Sigmoid colon (tissue), 7 donors: ENCODE results near the gene GJD2. TPM values are rescaled to one million over a fixed set of nuclear protein-coding genes. Genes with fewer than 3 reads are reported as not detected.

Experiments used
- DNase-seq: peaks from one replicate; pipeline ENCODE4 v3.0.0-alpha.2; 2019
- H3K27ac ChIP-seq, 4 donors: fragments of 200-600 bp; sonication (generic); one replicate each; pipeline ENCODE4 v1.5.1; 2016 to 2019; ENCODE audit warnings: mild to moderate bottlenecking in 1 of 4
- H3K27me3 ChIP-seq, 3 donors: fragments of 200-600 bp; sonication (generic); one replicate each; pipeline ENCODE4 v1.5.1; 2019; ENCODE audit warnings: mild to moderate bottlenecking in 1 of 3
- H3K36me3 ChIP-seq, 4 donors: fragments of 200-600 bp; sonication (generic); one replicate each; pipeline ENCODE4 v1.5.1; 2016 to 2019
- H3K4me1 ChIP-seq, 4 donors: fragments of 200-600 bp; sonication (generic); one replicate each; pipeline ENCODE4 v1.5.1; 2017 to 2019
- H3K4me3 ChIP-seq, 4 donors: fragments of 200-600 bp; sonication (generic); one replicate each; pipeline ENCODE4 v1.5.1; 2017 to 2019; ENCODE audit warnings: mild to moderate bottlenecking in 2 of 4, moderate library complexity in 1 of 4
- H3K9me3 ChIP-seq, 4 donors: fragments of 200-600 bp in 3 of 4; sonication (generic) in 3 of 4; one replicate each; pipeline versions ENCODE4 v1.5.1 to v1.6.1; 2013 to 2019
- CTCF ChIP-seq, 4 experiments: fragments of 450-650 bp in 3 of 4; fragments of 200-600 bp in 1 of 4; IDR thresholded peaks; one replicate each; pipeline ENCODE4 v1.5.1; 2016 to 2019; ENCODE audit warnings: antibody characterized with exemption in 4 of 4, mild to moderate bottlenecking in 3 of 4, moderate library complexity in 2 of 4
- EP300 ChIP-seq, 4 donors: sonication (generic); formaldehyde crosslinking; IDR thresholded peaks; one replicate each; pipeline ENCODE4 v1.6.1; 2017; ENCODE audit warnings: antibody characterized with exemption in 4 of 4
- POLR2A ChIP-seq, 2 donors: fragments of 450-650 bp; IDR thresholded peaks; one replicate each; pipeline ENCODE4 v1.6.1; 2016; ENCODE audit warnings: antibody characterized with exemption in 2 of 2, mild to moderate bottlenecking in 2 of 2, moderate library complexity in 2 of 2
- POLR2AphosphoS5 ChIP-seq, 4 donors: sonication (generic); formaldehyde crosslinking; IDR thresholded peaks; one replicate each; pipeline ENCODE4 v1.6.1; 2017; ENCODE audit warnings: antibody characterized with exemption in 4 of 4
- WGBS, 2 donors: extraction: QIAGEN DNeasy Blood & Tissue Kit; methylation state at CpG; one replicate each; pipeline ENCODE4 v1.1.7; 2013; 5-methylcytosine and 5-hydroxymethylcytosine counted together
- intact Hi-C: fragments of 100-400 bp; cut with DNase I; formaldehyde crosslinking; loops from one replicate; pipeline ENCODE4 v1.15.1; 2023
- polyA plus RNA-seq, 3 donors: library from polyadenylated mRNA; stranded (reverse); fragments of 200-250 nt; gene quantifications; one replicate each; pipeline ENCODE4 v1.2.3, GENCODE V29; 2013
- total RNA-seq, 4 donors: library from RNA; depleted of rRNA; stranded (reverse); fragments of >200 nt; gene quantifications; one replicate each; pipeline ENCODE4 v1.1.0, GENCODE V29; 2016
- donor health status: healthy with polysubstance abuse.
- donor health status: Bipolar disorder and iron deficiency.
- donor health status: healthy.

The GJD2 gene
- total and polyA plus RNA-seq, 7 donors = 0.28 TPM; not detected in 6

GRCh38 chr15:34799149-34800101 is 44.6 kb upstream of the GJD2 start:
- Histone ChIP-seq H3K36me3 (no peaks in the 10 kb centered on the region), H3K4me1 (peaks cover 0 to 21% (median 13%) of the 10 kb centered on the region in 4 donors), H3K27ac (peak overlapping the region in 1 of 4 donors; percentile 18), H3K9me3 (no peaks in the 10 kb centered on the region), H3K4me3 (no peak overlapping the region), H3K27me3 (peaks cover 0 to 13% (median 0%) of the 10 kb centered on the region in 3 donors)
- DNase-seq = no peak
- TF ChIP-seq POLR2AphosphoS5 (IDR thresholded peaks at IDR 0.05) = no peak
- no peak for TF ChIP-seq EP300 (IDR thresholded peaks at IDR 0.05)
- no peak for TF ChIP-seq CTCF (IDR thresholded peaks at IDR 0.05)
- TF ChIP-seq POLR2A (IDR thresholded peaks at IDR 0.05) = no peak
- intact Hi-C loops = no loop called here
- 29 to 46% methylated on average over 16 of the region's 16 CpGs for WGBS, 2 donors

DNA sequence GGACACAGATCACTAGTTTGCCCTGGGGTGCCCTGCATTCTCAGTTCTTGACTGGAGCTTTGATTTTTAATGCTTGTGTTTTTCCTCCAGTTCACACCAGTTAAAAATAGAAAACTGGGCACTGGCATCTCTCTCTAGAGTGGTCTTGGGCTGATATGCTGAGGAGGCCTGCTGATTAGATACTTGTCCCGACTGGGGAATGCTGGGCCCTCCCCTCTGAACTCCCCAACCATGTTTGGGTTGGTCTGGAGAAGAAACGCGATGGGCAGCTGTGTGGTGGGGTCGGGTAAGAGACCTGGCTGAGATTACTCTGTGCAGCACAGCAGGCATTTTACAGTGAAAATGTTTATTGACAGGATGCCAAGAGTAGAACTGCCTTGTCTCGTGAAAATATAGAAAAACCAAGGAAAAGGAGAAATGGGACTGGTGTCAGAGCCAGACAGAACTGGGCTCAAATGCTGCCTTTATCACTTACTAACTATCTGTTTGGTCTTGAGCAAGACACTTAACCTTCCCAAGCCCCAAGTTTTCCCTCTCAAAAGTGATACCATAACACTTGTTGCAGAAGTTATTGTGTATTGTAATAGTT is 42.1 kb upstream of the GJD2 start:
- 54 to 64% methylated on average over 5 of the region's 5 CpGs for WGBS, 2 donors
- Histone ChIP-seq H3K36me3 (no peaks in the 10 kb centered on the region), H3K9me3 (no peaks in the 10 kb centered on the region), H3K27ac (no peak overlapping the region), H3K27me3 (peaks cover 0 to 18% (median 0%) of the 10 kb centered on the region in 3 donors), H3K4me3 (no peak overlapping the region), H3K4me1 (peaks cover 0 to 21% (median 13%) of the 10 kb centered on the region in 4 donors)
- TF ChIP-seq CTCF (IDR thresholded peaks at IDR 0.05) = no peak
- no peak for TF ChIP-seq POLR2A (IDR thresholded peaks at IDR 0.05)
- no peak for TF ChIP-seq EP300 (IDR thresholded peaks at IDR 0.05)
- no peak for TF ChIP-seq POLR2AphosphoS5 (IDR thresholded peaks at IDR 0.05)
- intact Hi-C loops = no loop called here
- no peak for DNase-seq

DNA sequence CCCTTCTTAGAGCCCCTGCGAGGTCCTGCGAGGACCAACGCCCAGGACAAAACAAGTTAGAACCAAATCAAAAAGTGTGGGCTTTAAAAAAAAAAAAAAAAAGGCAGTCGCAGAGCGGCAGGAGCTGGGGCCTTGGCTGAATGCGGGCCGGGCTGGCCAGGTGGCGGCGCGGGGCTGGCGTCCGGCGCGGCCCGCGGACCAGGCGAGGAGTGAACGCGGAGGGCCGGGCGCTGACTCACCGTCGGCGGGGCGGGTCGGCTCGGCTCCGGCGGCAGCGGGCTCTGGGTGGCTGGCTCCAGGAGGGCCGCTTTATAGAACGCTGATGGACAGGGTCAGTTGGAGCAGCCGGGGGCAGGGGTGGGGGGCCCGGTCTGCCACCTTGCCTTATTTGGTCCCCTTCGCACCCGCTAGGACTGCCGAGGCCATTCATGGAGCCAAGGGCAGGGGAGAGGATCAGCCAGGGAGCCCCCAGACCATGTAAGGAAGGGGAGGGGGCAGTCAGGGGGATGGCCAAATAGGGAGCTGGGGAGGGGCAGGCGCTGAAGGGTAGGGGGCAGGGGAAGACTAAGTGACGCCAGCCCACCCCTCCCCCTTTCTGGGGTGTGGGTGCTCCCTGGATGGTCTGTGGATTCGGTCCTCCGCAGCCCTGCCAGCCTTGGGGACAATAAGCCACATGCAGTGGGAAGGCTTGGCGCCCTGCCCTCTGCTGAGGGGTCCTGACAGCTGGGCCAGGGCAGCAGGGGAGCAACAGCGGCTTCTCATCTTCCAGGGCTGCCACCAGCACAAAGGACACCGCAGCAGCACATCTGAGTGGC is 40.7 kb upstream of the GJD2 start, which contains the start of gene ACTC1:
ACTC1 (minus strand) TSS at position 283 of the 815 bp plus-strand sequence. CDS start 741 bp downstream, outside the sequence.
- 11 to 12% methylated on average over 44 of the region's 44 CpGs for WGBS, 2 donors
- peak within 1 kb of the TSS in 3 of 4 donors; percentile 29 to 38 (median 34) for H3K4me3 ChIP-seq

More for the DNA sequence above, 40.7 kb upstream of the GJD2 start, which contains the start of gene ACTC1:
- H3K27me3 ChIP-seq = peaks cover 0 to 18% (median 0%) of the 10 kb centered on the region in 3 donors
- DNase-seq = peak; percentile 72
- intact Hi-C loops = no loop called here
- H3K36me3 ChIP-seq = no peaks in the 10 kb centered on the region
- no peak for TF ChIP-seq POLR2A (IDR thresholded peaks at IDR 0.05)
- TF ChIP-seq EP300 (IDR thresholded peaks at IDR 0.05) = no peak
- no peak for TF ChIP-seq POLR2AphosphoS5 (IDR thresholded peaks at IDR 0.05)
- no peak for TF ChIP-seq CTCF (IDR thresholded peaks at IDR 0.05)
- H3K4me1 ChIP-seq = peaks cover 0 to 21% (median 13%) of the 10 kb centered on the region in 4 donors
- no peaks in the 10 kb centered on the region for H3K9me3 ChIP-seq
- H3K27ac ChIP-seq = peak within 1 kb of the TSS in 2 of 4 donors; percentile 14 to 43
